VCaP (cell line): ENCODE measurements around the gene SLC2A1.

Experiments
- H3K27ac ChIP-seq: fragments of 450-650 bp; 2 replicates; pipeline ENCODE4 v1.5.1; 2017
- CTCF ChIP-seq: fragments of 450-650 bp; conservative IDR thresholded peaks from 2 replicates; pipeline ENCODE4 v1.5.1; 2017; ENCODE audit warnings: mild to moderate bottlenecking, moderate library complexity

Gene SLC2A1

DNA sequence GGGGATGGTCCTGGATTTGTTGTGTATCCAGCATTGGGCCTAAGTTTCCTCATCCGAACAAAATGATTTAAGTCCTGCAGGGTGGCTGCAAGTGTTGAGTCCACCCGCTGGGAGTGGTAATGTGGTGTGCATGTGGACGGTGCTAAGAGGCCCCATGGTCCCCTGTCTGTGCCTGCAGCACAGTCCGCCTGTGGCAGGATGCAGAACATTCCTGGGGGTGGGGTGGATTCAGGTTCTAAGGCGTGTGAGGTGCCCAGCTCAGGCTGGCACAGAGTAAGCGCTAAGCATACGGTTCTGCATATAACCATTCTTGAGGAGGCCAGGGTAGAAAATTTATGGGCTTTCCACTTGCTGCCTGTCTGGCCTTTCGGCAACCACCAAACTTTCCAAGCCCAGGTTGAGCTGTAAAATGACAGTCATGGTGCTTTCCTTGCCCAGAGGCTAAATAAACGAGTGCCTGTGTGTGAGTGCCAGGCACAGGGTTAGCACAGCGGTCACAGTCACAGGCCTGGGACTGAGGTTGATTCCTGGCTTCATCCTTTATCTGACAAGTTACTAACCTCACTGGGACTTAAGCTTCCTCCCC is 30.7 kb downstream of the SLC2A1 start:
- no peak for TF ChIP-seq CTCF
- no peak overlapping the region for H3K27ac ChIP-seq

DNA sequence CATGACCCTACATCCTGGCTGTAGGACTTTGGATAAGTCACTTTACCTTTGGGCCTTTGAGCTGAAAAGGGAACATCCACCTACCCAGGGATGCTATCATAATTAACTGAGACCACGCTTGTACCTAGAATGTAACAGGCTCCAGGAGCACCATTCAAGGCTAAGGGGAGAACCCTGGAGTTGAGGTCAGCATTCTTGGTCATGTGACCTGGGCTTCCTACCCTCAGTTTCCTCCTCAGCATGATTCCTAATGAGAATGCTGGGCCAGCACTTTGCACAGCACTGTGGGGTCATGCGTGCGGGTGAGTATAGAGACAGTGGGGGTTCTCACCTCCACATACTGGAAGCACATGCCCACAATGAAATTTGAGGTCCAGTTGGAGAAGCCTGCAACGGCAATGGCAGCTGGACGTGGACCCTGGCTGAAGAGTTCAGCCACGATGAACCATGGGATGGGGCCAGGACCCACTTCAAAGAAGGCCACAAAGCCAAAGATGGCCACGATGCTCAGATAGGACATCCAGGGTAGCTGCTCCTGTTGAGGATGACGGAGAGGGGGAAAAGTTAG is 31.3 kb downstream of the SLC2A1 start:
- no peak overlapping the region for H3K27ac ChIP-seq
- no peak for TF ChIP-seq CTCF

- no peak for TF ChIP-seq CTCF
- no peak overlapping the region for H3K27ac ChIP-seq
Observed at GRCh38 chr1:42926879-42927242, 31.8 kb downstream of the SLC2A1 start.

DNA sequence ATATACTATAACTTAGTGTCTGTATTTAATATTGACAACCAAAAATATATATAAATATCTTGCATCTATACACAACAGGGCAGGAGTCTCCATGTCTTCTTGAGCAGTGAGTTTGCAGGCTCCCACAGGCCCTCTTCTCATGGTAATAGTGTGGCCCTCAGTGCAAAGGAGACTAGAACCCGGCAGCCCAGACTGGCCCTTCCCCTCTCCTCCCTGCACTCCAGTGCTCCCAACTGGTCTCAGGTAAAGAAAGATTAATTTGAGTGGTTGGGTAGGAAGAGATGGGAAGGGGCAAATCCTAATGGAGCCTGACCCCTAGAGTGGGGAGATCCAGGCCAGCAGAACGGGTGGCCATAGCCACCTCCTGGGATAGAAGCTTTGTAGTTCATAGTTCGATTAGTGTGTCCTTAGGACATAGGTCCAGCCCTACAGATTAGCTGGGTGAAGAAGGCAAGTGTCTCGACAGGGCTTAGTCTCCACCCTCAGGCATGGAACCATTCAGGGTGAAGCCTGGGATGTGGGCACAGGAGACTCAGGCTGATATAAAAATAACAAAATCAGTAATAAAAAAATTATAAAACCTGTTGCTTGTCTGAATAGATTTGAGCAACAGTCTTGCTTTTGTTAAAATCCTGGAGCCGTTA is 32.3 kb downstream of the SLC2A1 start:
- H3K27ac ChIP-seq: no peak overlapping the region

DNA sequence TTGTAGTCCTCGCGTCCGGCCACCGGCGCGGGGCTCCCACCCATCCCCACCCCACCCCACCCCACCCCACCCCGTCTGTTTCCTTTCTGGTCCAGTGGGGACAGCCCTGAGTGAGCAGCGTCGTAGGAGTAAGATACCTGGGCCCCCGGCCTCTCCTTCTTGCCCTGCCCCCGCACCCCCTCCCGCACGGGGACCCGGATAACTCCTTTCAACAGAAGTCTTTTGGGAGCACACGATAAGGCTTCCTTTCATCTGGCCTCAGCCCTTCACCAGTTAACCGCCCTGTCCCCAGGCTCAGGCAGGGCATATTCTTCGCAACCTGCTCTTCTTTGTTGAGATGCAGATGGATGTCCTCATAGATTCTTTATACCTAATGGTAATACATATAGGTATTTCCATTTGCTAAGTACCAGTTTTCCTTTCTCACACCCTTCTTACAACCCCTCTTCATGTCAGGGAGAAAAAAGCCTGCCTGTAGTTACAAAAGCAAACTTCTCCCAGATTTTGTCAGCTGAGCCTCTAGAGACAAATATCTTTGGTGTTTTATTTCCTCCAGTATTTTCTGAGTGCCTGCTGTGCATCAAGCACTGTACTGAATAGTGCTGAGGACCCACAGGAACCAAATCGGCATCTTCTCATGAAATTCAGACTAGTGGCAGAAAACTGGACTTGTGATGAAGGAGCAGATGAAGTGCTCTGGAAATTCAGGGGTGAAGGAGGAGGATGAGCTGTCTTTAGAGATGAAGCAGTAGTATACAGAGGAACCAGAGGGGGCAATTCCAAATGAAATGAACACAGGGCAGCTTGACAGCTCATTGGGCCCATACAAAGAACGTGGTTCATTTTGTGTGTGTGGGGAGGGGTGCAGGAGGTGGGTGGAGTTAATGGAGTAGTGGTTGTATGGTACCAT is 33.6 kb downstream of the SLC2A1 start:
- no peak for TF ChIP-seq CTCF

More for the DNA sequence above, 32.3 kb downstream of the SLC2A1 start:
- TF ChIP-seq CTCF: no peak

GRCh38 chr1:42924082-42924850 is 34.4 kb downstream of the SLC2A1 start:
- no peak; the same call in 1 of the 2 replicates for TF ChIP-seq CTCF
- peak overlapping the region; percentile 81 for H3K27ac ChIP-seq

More for the DNA sequence above, 33.6 kb downstream of the SLC2A1 start:
- peak overlapping the region; percentile 81 for H3K27ac ChIP-seq
